K562 (cell line): Measurements from ENCODE around the gene NMUR1.

Experiments
- HDAC6 ChIP-seq: IDR thresholded peaks from 2 replicates; pipeline ENCODE4 v1.6.1; 2012; ENCODE audit warnings: low read depth, mild to moderate bottlenecking, control low read depth, inconsistent platforms, low read length, moderate library complexity
- SOX6 ChIP-seq: fragments of 450-650 bp; IDR thresholded peaks from 2 replicates; pipeline ENCODE4 v1.6.1; 2014; ENCODE audit warnings: mild to moderate bottlenecking
- TF ChIP-seq, protein P1 (sequence below): fragments of 450-650 bp; IDR thresholded peaks from 2 replicates; pipeline ENCODE4 v1.6.1; 2016

DNA sequence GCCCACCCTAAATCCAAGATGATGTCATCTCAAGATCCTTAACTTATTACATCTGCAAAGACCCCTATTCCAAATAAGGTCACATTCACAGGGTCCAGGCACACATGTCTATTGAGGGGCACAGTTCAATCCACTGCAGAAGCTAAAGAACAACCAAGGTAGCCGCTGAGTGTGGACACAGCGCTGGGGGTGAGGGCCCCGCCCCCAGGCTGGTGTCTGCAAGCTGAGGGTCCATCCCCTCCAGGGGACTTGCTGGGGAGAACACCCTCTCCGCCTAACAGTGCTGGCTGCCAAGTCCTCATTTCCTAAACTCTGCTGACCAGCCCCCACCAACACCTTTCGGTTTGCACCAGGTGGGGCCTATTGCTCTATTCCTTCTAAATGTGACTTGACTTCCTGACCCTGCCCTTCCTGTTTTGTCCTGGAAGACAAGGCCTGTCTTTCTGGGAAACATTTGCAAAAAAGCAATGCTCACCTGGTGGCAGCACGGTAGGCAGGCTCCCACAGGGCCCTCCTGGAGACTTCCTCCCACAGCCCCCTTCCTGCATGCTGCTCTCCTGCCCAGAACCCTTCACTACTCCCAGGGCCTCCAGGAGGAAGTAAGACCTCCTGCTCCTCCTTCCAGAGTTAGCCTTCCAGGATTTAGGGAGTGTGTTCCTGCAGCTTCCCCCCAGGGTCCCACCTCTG is 38.0 kb upstream of the NMUR1 start:
- TF ChIP-seq HDAC6, result no peak
- TF ChIP-seq SOX6, result no peak
- TF ChIP-seq, protein P1, sequence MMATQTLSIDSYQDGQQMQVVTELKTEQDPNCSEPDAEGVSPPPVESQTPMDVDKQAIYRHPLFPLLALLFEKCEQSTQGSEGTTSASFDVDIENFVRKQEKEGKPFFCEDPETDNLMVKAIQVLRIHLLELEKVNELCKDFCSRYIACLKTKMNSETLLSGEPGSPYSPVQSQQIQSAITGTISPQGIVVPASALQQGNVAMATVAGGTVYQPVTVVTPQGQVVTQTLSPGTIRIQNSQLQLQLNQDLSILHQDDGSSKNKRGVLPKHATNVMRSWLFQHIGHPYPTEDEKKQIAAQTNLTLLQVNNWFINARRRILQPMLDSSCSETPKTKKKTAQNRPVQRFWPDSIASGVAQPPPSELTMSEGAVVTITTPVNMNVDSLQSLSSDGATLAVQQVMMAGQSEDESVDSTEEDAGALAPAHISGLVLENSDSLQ, result no peak
